ENCODE results near the gene MKNK1.

MKNK1 gene

DNA sequence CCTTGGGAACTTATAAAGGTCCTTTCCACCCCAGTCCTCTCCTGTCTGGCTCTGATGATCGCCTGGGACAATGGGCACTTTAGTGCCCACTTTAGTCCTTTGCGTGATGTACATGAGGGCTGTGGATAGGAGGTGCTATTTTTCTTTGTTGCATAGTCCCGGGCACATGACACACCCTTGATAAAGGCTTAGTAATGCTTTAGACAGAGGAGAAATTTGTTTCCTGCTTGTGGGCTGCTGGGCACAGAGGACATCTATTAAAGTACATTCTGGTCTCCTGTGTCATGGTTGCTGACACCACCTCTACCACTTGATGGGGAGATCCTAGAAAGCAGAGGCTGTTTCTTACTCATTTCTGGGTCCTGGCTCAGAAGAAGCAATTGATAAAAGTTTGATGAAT, 47.2 kb downstream of the MKNK1 start:
- Histone ChIP-seq H3K27me3 (ENCODE audit: insufficient read depth, poor library complexity, severe bottlenecking) (no peaks in the 10 kb centered on the region), H3K27ac (replicated peaks) (no peak overlapping the region), H3K4me3 (replicated peaks; ENCODE audit: insufficient read depth, low read length) (no peak overlapping the region)
- TF ChIP-seq POLR2AphosphoS5 (IDR thresholded peaks at IDR 0.05; ENCODE audit: low read depth) (no peak), SPI1 (IDR thresholded peaks at IDR 0.05; ENCODE audit: borderline replicate concordance, low read depth) (no peak), GABPA (IDR thresholded peaks at IDR 0.05; ENCODE audit: low read depth) (no peak)
- TF ChIP-seq, protein P1, sequence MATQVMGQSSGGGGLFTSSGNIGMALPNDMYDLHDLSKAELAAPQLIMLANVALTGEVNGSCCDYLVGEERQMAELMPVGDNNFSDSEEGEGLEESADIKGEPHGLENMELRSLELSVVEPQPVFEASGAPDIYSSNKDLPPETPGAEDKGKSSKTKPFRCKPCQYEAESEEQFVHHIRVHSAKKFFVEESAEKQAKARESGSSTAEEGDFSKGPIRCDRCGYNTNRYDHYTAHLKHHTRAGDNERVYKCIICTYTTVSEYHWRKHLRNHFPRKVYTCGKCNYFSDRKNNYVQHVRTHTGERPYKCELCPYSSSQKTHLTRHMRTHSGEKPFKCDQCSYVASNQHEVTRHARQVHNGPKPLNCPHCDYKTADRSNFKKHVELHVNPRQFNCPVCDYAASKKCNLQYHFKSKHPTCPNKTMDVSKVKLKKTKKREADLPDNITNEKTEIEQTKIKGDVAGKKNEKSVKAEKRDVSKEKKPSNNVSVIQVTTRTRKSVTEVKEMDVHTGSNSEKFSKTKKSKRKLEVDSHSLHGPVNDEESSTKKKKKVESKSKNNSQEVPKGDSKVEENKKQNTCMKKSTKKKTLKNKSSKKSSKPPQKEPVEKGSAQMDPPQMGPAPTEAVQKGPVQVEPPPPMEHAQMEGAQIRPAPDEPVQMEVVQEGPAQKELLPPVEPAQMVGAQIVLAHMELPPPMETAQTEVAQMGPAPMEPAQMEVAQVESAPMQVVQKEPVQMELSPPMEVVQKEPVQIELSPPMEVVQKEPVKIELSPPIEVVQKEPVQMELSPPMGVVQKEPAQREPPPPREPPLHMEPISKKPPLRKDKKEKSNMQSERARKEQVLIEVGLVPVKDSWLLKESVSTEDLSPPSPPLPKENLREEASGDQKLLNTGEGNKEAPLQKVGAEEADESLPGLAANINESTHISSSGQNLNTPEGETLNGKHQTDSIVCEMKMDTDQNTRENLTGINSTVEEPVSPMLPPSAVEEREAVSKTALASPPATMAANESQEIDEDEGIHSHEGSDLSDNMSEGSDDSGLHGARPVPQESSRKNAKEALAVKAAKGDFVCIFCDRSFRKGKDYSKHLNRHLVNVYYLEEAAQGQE (IDR thresholded peaks at IDR 0.05; ENCODE audit: insufficient replicate concordance, low read depth), result no peak
- TF ChIP-seq, protein P2, sequence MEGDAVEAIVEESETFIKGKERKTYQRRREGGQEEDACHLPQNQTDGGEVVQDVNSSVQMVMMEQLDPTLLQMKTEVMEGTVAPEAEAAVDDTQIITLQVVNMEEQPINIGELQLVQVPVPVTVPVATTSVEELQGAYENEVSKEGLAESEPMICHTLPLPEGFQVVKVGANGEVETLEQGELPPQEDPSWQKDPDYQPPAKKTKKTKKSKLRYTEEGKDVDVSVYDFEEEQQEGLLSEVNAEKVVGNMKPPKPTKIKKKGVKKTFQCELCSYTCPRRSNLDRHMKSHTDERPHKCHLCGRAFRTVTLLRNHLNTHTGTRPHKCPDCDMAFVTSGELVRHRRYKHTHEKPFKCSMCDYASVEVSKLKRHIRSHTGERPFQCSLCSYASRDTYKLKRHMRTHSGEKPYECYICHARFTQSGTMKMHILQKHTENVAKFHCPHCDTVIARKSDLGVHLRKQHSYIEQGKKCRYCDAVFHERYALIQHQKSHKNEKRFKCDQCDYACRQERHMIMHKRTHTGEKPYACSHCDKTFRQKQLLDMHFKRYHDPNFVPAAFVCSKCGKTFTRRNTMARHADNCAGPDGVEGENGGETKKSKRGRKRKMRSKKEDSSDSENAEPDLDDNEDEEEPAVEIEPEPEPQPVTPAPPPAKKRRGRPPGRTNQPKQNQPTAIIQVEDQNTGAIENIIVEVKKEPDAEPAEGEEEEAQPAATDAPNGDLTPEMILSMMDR (IDR thresholded peaks at IDR 0.05; ENCODE audit: insufficient read depth, low read length), result no peak
- peak in 1 of 2 experiments; percentile 38 for DNase-seq (ENCODE audit: low read depth in 1 of 2, low spot score in 1 of 2)

DNA sequence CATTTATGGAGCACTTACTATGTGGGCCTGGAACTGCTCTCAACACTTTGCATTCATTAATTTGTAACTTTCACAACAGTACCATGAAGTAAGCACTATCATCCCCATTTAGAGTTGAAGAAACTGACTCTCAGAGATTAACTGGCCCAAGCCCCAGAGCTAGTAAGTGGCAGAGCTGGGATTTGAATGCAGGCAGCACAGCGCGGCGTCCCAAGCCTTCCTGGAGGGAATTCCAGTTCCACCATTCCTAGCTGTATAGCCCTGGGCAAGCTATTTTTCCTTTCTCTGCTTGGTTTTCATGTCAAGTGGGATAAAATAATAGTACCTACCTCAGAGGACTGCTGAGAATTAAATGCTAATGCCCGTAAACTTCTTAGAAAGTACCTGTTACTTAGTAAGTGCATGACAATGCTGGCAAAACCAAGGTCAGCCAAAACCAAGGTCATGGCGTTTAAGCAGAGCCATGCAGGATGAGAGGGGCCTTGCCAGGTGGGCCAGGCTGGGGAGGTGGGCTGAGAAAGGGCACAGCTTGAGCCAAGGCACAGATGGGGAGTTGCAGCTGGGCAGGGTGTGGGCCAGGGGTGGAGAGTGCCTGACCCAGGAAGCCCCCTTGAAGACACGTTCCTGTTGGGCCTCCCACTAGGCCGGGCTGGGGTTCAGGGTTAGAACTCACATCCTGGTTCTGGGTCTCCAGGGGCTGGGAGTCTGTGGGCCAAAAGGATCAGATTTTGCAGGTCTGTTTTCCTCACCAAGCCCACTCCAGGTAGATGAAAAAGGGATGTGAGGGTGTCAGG, 48.0 kb downstream of the MKNK1 start:
- no peak overlapping the region for H3K27ac ChIP-seq (replicated peaks)
- no peak for DNase-seq (ENCODE audit: low read depth in 1 of 2, low spot score in 1 of 2)
- TF ChIP-seq SPI1 (IDR thresholded peaks at IDR 0.05; ENCODE audit: borderline replicate concordance, low read depth) (no peak), POLR2AphosphoS5 (IDR thresholded peaks at IDR 0.05; ENCODE audit: low read depth) (no peak), GABPA (IDR thresholded peaks at IDR 0.05; ENCODE audit: low read depth) (no peak)
- TF ChIP-seq, protein P2 (IDR thresholded peaks at IDR 0.05; ENCODE audit: insufficient read depth, low read length), result no peak
- TF ChIP-seq, protein P1 (IDR thresholded peaks at IDR 0.05; ENCODE audit: insufficient replicate concordance, low read depth), result no peak

DNA sequence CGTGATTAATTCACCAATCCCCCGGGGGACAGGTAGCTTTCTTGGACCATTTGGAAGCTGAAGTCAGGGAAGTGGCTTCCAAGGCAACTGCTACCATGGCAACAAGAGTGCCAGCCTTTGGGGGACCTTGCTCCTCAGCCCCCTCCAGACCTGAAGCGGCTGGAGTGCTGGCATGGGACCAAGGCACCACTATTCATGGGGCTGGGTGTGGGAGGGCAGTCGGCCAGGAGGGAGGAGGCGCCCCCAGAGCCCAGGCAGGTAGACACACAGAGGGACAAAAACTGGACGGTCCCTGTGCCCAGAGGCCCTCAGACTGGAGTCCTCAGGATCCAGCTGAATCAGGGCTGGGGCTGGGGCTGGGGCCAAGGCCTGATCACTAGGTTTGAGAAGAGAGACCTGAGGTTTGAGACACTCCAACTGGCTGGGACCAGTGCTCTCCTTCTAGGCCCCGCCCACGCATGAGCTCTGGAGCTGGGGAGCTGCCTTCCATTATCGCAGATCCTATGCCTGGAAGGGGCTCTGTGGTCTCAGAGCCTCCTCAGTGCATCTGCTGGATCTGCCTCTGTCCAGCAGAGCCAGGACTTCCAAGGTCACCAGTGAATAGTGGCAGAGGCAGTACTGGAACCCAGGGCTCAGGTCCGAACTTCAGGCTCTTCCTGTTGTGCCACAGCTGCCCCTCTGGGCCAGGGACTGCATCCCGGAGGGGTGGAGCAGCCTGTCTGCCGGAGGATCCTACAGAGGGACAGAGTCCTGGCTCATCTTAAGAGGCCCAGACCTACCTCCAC, 49.3 kb downstream of the MKNK1 start:
- no peak for DNase-seq (ENCODE audit: low read depth in 1 of 2, low spot score in 1 of 2)
- Histone ChIP-seq H3K27me3 (ENCODE audit: insufficient read depth, poor library complexity, severe bottlenecking) (no peaks in the 10 kb centered on the region), H3K4me3 (replicated peaks; ENCODE audit: insufficient read depth, low read length) (no peak overlapping the region), H3K27ac (replicated peaks) (no peak overlapping the region)
- TF ChIP-seq POLR2AphosphoS5 (IDR thresholded peaks at IDR 0.05; ENCODE audit: low read depth) (no peak), SPI1 (IDR thresholded peaks at IDR 0.05; ENCODE audit: borderline replicate concordance, low read depth) (no peak), GABPA (IDR thresholded peaks at IDR 0.05; ENCODE audit: low read depth) (no peak)
- TF ChIP-seq, protein P1 (IDR thresholded peaks at IDR 0.05; ENCODE audit: insufficient replicate concordance, low read depth), result peak; percentile 20
- TF ChIP-seq, protein P2 (IDR thresholded peaks at IDR 0.05; ENCODE audit: insufficient read depth, low read length), result no peak

More for the DNA sequence above, 48.0 kb downstream of the MKNK1 start:
- Histone ChIP-seq H3K27me3 (ENCODE audit: insufficient read depth, poor library complexity, severe bottlenecking) (no peaks in the 10 kb centered on the region), H3K4me3 (replicated peaks; ENCODE audit: insufficient read depth, low read length) (no peak overlapping the region)

All from HL-60 (cell line).